ENCODE measurements around the gene PSMA1.

- no peak for TF ChIP-seq CTCF (conservative IDR thresholded peaks at IDR 0.05 in 1 of 2, IDR thresholded peaks at IDR 0.05 in 1 of 2; ENCODE audit: low read depth in 1 of 2, low read length in 2 of 2)
- TF ChIP-seq EZH2 (IDR thresholded peaks at IDR 0.05; ENCODE audit: low read length, missing control alignments) = no peak
These were observed 9.8 kb upstream of the PSMA1 start for GRCh38 chr11:14529951-14530350.

Measured in fibroblast of lung (primary cell).